H4 (cell line): ENCODE data around the gene PBX1. TPM values are rescaled to one million over a fixed set of nuclear protein-coding genes. Genes with fewer than 3 reads are reported as not detected.
A peak's percentile ranks its signal among the peaks of the same experiment; 100 is the strongest.

Experiments used
- DNase-seq: peaks from one replicate; pipeline ENCODE4 v3.0.0-alpha.2; 2015; ENCODE audit warnings: low spot score
- total RNA-seq: library from RNA; depleted of rRNA; stranded (reverse); fragments of >200 nt; shearing (Covaris generic); gene quantifications from 2 replicates; pipeline ENCODE4 v1.2.3, GENCODE V29; 2014

Gene PBX1
- total RNA-seq, 1 experiment from 2014 or later, result 25.8 TPM

DNA sequence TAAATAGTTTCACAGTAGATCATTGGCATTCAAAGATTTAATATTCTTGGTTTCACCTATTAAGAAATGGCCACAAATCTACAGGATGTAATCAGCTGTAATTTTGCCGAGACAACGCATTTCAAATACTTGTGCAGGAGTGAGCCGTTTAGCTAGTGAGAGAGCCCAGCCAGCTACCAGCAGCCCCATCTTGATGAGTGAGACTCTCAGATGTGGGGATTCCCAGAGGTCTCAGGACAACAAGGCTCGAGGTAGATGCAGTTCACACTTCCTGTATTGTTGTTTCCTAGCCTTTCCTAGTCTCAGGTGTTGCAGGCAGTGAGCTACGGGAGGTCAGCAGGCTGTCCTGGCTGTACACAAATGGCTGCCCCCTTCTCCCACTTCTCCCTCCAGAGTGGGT, 108.6 kb downstream of the PBX1 start:
- DNase-seq, result no peak

DNA sequence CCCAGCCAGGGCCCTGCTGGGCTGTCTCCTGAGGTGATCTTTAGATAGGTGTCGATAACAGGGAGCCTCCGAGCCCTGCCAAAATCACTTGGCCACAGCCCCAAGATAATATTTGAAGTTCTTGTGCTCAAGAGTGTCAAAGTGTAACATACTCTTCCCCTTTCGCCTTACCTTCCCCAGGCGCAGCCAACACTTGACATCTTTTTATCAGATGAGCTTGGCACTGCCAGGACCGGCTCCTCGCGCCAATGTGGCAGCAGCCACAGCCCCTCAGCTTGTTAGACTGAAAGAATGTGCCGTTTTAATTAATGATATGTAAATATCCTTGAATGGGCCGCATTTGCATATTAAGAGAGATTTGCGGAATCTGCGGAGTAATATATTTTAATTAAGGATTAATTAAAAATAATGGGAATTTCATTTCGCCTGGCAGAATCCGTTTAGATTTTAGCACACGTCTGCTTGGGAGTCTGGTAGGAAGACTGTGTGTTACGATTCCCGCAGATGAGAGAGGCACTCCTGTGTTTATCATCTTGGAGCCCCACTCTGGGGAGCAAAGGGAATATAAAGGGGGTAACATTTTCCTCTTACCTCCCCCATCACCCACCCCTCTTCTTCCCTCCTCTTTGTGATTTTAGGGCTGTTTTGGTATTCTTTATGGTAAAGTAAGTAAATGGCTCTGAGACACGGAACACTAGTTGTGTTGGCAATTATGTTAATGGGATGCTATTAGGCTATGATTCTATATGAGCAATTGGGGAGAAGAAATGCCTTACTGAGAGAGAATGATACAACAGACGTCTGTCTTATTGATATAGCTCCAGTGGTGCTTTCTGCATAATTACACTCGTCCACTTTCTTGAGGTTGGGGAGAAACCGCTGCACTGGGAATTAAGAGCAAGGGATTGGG, 109.8 kb downstream of the PBX1 start:
- DNase-seq, result no peak

DNA sequence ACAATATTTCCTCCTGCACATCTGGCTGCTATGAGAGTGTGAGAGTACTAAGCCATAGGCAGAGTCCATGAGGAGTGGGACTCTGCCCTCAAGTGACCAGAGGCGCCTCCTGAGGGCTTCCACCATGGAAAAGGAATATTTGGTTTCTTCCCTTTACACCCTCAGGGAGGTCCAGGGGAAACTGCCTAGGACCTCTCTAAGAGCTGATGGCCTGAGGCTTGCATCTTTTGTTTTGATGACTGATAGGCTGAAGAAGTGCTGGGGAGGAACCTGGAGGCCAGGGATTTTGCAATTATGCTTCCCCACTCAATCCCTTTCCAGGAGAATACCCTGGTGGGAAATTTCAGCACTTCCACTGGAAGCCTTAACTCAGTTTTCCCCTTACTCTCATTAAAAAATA, 111.0 kb downstream of the PBX1 start:
- no peak for DNase-seq

DNA sequence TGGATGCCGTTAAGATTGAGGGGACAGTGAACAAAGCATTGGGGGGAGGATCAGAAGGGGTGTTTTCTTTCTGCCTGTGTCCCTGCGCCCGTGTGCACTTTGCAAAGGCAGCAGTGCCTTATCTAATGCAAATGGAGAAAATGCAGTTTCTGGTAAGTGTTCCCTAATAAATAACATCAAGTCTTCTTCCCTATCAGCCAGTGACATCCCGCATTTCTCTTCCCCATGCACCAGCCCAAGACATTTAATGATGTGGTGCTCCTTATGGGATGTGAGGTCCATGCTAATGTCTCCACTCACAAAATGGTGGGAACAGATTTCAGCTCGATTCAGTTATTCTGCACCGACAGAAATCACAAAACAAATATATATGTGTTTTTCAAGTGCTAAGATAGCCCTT, 111.8 kb downstream of the PBX1 start:
- no peak for DNase-seq

DNA sequence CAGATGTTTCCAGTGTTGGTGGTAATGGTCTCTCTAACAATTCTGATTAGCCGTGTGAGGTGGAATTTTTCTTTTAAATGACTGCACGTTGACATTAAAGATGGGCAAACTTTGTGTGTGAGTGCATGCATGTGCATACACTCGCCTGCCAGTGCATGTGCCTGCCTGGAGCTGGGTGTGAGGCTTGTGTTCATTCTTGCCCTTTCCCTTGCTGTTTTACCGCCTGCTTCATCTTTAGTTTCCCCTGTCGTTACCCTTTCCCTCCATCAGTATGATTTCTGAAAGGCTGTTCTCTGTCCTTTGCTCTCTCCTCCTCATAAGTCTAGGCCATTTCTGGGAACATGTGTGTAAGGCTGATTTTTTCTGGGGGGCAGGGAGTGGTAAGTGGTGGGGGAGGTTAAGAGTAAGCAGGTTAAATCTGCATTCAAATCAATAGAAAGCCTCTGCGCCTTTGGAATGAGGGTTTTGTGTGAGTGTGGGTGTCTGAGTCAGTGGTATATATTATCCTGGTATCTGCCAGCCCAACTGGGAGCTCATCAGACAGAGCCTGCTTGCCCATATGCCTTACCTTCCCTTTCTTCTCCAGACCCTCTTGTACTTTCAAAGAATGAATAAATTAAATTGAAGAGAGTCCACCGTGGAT, 112.5 kb downstream of the PBX1 start:
- DNase-seq, result no peak

DNA sequence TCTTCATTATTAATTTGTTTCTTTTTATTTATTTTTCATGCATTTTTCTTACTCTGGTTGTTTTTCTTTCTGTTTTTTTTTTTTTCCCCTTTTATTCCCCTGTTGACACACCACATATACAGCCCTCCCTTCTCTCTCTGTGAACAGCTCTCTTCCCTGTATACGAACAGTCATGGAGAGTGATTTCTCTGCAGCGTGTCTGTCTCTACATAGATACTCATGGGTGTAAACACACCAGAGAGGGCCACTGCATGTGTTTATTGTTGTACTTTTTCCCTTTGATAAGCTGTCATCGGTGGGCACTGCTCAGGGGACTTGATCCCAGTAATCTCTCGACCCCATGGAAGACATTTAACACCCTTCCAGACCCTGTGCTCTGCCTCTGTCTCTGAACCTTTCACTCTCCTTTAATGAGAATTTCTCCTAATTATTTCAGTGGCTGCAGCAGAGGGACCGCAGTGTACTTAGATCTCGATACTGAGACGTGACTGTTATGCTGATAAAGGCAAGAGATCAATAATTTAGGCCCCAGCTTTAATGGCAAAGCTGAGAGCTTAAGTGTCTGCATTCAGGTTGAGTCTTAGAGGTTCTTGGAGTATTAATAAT, 113.1 kb downstream of the PBX1 start:
- DNase-seq, result no peak

DNA sequence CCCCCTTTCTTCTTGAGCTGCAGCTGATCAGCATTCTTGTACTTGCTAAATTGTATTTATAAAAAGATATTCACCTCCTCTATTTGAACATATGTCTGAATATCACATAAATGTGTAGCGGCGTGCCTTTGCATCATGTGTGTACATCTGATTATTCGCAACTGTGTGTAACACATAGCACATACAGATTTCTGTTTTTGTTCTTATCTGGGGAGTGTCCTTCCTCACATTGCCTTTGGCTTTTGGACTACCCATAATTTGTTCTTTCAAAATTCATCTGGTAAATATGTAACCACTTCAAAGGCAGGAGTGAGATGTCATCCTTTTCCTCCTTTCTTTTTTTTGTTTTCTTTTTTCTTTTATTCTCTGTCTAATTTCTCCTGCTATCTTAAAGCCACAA, 113.6 kb downstream of the PBX1 start:
- DNase-seq, result no peak

DNA sequence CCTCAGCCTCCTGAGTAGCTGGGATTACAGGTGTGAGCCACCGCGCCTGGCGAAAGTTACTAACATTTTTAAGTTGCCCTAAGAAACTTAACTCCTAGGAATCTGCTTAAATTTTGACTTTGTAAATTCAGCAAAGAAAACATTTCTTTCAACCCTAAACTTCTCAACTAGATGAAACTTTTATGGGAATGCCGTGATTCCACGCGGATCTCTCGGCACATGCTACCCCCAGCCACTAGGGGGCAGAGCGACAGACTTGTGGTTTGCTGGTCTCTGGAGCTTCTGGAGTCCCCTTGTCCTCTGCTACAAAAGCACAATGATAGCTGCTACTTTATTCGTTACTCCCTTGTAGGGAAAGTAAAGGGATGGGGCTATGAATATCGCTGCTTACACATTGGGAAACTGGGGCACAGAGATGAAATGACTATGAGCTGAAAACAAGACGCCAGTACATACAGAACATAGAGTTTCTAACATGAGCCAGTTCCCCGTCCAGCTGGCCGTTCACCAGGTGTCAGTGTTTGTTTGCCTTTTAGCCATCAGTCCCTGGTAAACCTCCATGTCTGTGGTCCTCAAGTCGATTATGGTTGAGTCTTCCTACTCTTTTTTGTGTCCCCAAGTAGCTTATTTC, 114.7 kb downstream of the PBX1 start:
- peak; percentile 30 for DNase-seq

DNA sequence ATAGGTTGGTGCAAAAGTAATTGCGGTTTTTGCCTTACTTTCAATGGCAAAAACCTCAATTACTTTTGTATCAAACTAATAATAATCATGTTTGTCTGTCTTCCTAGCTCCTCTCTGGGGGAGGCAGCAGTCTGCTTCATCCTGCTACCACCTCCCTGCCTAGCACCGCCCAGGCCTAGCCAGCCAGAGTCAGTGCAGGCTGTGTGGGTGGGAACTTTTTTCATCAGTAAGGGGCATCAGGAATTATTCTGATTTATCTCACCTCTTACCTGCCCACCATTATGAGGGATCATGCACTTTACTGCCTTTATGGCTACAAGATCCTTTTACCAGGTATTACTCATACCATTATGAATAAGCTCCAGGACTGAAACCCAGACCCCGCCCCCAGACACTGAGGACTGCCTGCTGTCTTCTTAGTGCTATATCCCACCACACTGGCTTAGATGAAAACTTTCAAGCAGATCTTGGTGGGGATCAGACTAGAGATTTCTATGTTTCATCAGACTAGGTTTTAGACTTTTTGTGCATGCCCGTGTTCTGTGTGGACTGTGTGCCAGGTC, 116.4 kb downstream of the PBX1 start:
- no peak for DNase-seq

DNA sequence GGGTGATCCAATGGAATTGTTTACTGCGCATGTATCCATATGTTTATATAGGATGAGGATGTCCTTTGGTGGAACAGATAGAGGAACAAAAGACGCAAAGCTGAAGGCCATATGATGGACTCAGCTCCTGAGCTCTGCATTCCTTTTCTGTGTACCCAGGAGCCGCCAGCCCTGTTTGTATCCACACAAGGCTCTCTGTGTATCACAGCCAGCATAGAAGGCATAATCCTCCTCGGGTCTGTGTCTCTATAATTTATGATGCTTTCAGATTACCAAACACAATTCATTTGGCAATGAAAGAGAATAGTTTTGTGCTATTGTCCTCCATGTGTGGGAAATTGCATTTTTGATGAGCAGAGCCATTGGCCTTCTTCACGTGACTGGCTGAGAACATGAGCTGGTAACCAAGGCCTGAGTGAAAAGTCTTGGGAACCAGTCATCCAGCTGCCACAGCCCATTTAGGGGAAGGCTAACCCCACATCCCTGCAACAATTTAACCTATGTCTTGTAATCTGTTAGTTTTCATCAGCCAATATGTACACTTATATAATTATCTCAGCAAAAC, 119.2 kb downstream of the PBX1 start:
- no peak for DNase-seq

DNA sequence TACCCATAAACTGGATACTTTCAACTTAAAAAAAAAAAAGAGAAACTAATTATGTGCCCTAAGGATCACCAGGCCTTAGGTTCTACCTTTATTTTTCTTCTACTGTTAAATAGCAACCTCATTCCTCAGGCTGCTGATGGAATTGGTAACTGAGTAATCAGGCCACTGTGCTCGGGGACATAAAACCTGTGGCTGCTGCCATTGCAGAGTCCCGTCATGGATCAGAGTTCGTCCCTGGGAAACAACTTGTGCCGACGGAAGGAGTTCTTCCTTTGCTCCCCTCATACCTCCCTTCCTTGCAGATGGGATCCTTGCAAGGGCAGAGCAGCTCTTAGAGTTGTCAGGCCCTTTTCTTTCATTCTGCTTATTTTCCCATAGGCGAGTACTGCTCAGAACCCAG, 123.6 kb downstream of the PBX1 start:
- DNase-seq, result no peak

DNA sequence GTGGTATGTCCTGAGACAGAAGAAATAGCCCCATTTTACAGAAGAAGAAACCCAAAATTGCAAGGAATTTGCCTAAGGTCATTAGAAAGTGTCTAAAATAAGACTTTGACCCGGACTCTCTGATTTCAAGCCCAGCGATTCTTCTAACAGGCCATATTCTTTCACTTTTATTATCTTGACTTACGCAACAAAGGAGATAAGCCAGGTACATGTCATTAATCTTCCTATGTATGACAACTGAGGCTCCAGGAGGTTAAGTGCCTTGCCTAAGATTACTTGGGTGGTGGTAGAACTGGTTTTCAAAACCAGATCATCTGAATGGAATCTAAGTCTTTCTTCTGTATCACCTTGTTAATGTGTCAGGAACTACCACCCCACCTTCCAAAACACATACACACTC, 124.3 kb downstream of the PBX1 start:
- no peak for DNase-seq

DNA sequence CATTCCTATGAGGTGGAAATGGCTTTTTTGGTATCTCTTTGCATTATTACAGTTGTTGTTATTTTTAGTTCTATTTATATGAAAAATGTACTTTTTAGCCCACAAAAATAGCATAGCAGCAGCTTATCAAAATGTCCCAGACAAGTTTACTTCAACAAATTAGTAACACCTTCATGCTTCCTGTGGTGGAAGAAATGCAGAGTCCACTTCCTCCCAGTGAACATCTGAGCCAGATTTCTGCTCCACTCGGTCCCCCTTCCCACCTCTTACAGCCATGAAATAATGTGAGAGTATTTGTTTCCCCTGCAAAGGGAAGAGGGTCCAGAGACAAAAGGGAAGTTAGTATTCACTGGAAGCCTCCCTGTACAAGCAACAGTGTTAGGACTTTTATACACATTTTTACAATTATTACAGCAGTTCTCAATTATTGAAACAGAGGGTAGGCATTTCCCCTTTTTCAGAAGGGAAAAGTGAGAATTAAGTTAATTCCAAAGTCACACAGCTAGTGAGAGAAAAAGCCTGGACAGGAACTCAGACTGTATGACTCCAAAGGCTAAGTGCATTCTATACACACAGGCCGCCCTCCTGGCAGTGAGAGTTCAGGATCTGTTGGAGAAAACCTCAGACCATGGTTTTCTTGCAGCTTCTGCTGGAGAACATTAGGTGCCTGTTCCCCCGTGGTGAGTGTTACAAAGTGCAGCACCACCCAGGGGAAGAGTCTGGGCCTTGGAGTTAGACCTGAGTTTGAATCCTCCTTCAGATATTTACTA, 126.5 kb downstream of the PBX1 start:
- DNase-seq, result no peak

DNA sequence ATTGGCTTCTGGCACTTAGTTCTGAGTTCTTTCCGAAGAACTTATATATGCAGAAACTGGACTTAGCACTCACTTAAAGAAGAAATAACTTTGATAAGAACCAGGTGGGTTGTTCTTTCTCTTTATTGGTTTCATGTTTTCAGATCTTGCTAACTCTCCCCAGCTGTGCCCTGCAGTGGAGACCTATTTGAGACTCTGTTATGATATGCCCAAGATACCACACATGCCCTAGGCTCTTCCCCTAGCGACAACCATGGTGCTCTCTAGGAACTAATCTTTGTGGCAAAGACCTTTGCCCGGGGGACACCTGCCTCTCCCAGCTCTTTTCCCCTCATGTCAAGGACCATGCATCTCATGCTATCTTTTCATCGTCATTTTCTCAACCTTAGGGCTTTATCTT, 128.8 kb downstream of the PBX1 start:
- no peak for DNase-seq

DNA sequence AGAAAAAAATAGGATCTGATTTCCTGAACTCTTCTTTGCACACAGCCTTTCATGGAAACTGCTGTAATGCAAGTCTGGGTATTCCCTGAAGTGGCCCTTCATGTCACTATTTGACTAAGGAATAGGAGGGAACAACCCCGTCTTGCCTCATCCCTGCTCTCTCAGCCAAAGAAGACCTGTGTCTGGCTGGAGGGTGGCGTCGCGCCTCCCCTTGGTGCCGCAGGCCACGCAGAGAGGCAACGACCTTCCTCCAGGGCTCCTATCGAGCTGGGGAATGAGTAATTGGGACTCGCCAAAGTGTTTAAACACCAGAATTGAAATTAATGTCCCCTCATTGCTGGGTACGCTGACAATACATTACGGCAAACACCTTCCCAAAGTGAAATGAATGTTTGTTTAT, 129.8 kb downstream of the PBX1 start:
- no peak for DNase-seq

DNA sequence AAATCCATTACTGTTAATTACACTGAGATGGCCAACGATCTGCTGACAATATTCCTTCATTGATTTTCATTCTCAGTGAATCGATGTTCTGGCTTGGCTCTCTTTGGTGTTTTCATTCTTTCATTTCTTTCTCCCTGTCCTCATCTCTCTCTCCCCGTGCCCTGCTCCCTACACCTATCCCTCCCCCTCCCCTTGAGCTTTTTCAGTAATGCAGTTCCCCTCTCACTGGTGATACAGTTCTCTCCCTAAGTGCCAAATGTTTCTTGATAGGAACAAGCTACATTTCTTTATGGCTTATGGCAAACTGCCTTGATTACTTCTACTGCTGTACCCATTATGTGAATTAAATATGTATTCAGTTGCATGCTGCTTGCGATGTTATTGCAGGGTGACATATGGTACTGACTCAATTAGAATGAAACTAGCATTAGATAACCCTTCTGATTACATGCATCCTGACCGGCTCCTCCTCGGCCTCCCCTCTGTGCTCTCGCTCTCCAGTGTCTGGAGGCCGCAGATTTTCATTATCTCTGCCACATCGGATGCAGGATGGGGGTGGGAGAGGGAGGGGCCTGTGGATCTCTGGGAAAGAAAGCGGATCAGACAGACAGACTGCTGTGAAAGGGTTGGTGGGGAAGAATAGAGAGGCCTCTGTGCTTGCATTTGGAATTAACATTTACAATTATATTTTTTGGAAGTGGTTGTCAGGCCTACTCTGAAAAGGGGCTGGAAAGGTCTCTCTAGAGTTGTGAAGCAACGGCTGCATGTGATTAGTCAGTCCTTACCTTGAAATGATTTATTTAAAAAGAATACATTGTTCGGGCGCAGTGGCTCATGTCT, 130.9 kb downstream of the PBX1 start:
- DNase-seq, result no peak

DNA sequence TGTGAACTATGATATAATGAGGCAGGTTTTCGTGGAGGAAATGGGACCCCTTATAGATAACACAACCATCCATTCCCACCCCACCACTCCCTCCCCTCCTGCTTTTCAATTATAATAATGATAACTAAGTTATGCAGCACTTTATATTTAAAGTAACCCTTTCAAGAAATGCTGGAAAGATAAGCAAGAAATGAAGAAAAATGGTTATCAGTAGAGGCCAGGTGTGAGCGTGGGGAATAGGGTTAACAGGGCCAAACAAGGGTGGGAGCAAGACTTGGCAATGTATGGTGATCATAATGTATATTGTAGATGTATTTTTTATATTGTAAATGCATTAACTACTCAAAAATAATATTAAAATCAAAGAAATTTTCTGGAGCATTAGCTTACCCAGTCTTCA, 133.4 kb downstream of the PBX1 start:
- no peak for DNase-seq

DNA sequence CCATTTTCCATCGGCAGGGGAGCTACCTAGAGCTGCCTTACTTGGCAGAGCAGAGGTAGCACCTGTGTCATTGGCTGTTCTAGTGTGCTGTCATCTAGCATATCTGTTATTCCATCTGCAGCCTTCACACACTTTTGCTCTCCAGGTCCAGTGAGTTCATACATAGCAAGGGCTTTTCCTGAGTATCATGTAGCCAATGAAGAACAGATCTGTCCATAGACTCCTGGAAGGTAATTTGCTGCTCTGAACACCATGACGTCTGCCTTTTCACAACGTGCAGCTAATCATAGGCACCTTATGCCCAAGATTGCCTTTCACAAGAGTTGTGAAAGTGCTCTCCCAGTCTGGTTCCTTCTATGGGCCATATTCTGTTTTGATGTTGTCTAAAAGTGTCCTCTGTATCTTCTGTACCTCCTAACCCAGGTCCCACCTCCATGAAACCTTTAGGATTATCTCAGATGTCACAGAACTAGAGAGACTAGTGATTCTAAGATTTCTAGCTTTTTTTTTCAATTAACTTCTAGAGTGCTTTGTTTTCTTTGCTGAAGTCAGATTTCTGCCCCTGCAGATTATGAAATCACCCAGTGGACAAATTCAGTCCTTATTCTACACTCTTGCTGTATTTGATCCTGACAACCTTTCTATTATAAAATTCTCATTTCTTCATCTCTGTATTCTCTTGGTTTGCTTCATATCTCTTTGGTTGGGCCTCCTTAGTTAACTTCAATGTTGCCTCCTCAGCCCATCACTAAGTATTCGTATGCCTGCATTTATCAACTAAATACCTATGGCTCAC, 134.8 kb downstream of the PBX1 start:
- no peak for DNase-seq

DNA sequence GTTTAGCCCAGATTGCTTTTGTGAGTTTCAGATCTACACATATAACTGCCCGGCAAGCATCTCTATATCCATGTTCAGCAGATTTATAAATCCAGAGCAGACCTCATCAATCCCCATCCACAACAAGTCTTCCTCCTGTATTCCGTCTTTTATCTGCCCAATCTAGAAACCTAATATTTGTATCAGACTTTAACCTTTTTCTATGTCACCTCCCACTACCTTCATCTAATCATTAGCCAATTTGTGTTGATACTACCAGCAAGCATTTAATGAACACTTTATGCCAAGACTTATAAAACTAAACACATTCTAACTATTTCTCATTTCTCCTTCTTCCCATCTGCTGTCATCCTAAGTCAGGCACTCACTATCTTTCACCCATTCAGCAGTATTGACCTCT, 135.5 kb downstream of the PBX1 start:
- DNase-seq, result no peak
